ENCODE measurements around the gene KLF1.
"Not testable (repeated sequence)": the region's sequence is repeated elsewhere in the genome, so short reads cannot be mapped to it uniquely, and the experiment has no call there.

The KLF1 gene

GRCh38 chr19:12866416-12867119 is 20.4 kb downstream of the KLF1 start:
- no peak for DNase-seq

GRCh38 chr19:12865746-12866415 is 21.1 kb downstream of the KLF1 start:
- no peak for DNase-seq

- no peak for DNase-seq
Measured at GRCh38 chr19:12864721-12865715, 22.0 kb downstream of the KLF1 start.

GRCh38 chr19:12864143-12864542 is 22.9 kb downstream of the KLF1 start:
- DNase-seq, result no peak

- DNase-seq, result no peak
Measured at GRCh38 chr19:12859546-12859945, 27.5 kb downstream of the KLF1 start.

- DNase-seq, result no peak
Measured at GRCh38 chr19:12858041-12858928, 28.7 kb downstream of the KLF1 start.

- DNase-seq, result no peak
Measured at GRCh38 chr19:12856653-12857052, 30.3 kb downstream of the KLF1 start.

GRCh38 chr19:12847159-12848139 is 39.6 kb downstream of the KLF1 start:
- DNase-seq, result peak in 1 of 2 experiments; percentile 31

- DNase-seq, result not testable (repeated sequence)
Measured at GRCh38 chr19:12846613-12847012, 40.4 kb downstream of the KLF1 start.

GRCh38 chr19:12843999-12844732 is 42.8 kb downstream of the KLF1 start:
- no peak for DNase-seq

- DNase-seq, result no peak
Measured at GRCh38 chr19:12843328-12843727, 43.7 kb downstream of the KLF1 start.

- DNase-seq, result no peak
Measured at GRCh38 chr19:12842511-12842910, 44.5 kb downstream of the KLF1 start.

GRCh38 chr19:12841094-12841493 is 45.9 kb downstream of the KLF1 start:
- DNase-seq, result no peak

GRCh38 chr19:12840091-12841079 is 46.6 kb downstream of the KLF1 start:
- DNase-seq, result no peak

- no peak for DNase-seq
Measured at GRCh38 chr19:12838886-12839756, 47.9 kb downstream of the KLF1 start.

GRCh38 chr19:12838182-12838885 is 48.7 kb downstream of the KLF1 start, which contains the start of gene MAST1:
MAST1 (plus strand) TSS chr19:12838515; CDS start chr19:12838573, 58 bp downstream.
- DNase-seq, result peak in 1 of 2 experiments; percentile 61

GRCh38 chr19:12837225-12837624 is 49.8 kb downstream of the KLF1 start:
- no peak for DNase-seq
